ENCODE data around the gene VPS52. TPM values are rescaled to one million over a fixed set of nuclear protein-coding genes. Genes with fewer than 3 reads are reported as not detected.

VPS52 gene
- total RNA-seq, 2 donors from 2014 or later = 19.0 to 31.7 TPM

DNA sequence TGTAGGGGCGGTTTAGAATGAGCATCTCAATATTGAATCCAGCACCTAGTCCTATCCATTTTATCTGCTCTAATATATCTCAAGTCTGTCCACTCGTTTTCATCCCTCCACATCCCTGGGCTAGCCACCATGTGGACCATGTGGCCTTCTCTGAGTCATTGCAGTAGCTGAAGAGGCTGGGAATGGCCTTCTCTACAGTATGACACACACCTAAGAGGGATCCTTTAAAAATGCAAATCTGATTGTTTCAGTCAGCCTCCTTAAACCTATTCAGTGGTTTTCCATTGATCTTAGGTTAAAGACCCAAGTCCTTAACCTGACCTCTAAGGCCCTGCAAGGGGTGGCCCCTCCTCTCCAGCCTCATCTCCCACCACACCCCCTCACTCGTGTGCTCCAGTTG lies 54.0 kb downstream of the VPS52 start:
- no peak overlapping the region for H3K4me3 ChIP-seq
- TF ChIP-seq, protein P1, sequence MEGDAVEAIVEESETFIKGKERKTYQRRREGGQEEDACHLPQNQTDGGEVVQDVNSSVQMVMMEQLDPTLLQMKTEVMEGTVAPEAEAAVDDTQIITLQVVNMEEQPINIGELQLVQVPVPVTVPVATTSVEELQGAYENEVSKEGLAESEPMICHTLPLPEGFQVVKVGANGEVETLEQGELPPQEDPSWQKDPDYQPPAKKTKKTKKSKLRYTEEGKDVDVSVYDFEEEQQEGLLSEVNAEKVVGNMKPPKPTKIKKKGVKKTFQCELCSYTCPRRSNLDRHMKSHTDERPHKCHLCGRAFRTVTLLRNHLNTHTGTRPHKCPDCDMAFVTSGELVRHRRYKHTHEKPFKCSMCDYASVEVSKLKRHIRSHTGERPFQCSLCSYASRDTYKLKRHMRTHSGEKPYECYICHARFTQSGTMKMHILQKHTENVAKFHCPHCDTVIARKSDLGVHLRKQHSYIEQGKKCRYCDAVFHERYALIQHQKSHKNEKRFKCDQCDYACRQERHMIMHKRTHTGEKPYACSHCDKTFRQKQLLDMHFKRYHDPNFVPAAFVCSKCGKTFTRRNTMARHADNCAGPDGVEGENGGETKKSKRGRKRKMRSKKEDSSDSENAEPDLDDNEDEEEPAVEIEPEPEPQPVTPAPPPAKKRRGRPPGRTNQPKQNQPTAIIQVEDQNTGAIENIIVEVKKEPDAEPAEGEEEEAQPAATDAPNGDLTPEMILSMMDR (IDR thresholded peaks at IDR 0.05) = no peak
- no peaks in the 10 kb centered on the region for H3K36me3 ChIP-seq
- H3K27ac ChIP-seq = no peak overlapping the region
- H3K9me3 ChIP-seq = no peaks in the 10 kb centered on the region
- H3K4me1 ChIP-seq = peaks cover 0 to 14% of the 10 kb centered on the region in 2 donors
- no peaks in the 10 kb centered on the region for H3K27me3 ChIP-seq
- no peak for DNase-seq (ENCODE audit: low spot score)

DNA sequence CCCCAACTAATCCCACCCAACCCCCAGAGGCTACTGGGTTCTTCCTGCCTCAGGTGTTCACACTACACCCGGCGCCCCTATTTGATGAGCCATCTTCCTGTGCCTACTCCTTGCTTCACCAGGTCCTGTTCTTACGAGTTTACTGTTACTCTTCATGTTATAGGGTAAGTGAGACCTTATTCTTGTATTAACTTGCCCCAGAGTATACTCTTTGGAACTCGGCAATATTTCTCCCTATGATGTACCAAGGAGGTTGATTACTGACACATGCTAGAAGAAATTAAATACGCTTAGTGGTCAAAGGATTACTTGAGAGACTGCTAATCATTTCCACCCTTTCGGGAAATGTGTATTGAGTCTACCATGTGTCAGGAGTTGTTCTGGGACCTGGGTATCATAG lies 54.4 kb downstream of the VPS52 start:
- H3K4me1 ChIP-seq = peaks cover 0 to 18% of the 10 kb centered on the region in 2 donors
- DNase-seq (ENCODE audit: low spot score) = no peak
- TF ChIP-seq, protein P1 (IDR thresholded peaks at IDR 0.05) = no peak
- no peak overlapping the region for H3K27ac ChIP-seq
- no peak overlapping the region for H3K4me3 ChIP-seq
- H3K9me3 ChIP-seq = no peaks in the 10 kb centered on the region
- no peaks in the 10 kb centered on the region for H3K36me3 ChIP-seq
- no peaks in the 10 kb centered on the region for H3K27me3 ChIP-seq

DNA sequence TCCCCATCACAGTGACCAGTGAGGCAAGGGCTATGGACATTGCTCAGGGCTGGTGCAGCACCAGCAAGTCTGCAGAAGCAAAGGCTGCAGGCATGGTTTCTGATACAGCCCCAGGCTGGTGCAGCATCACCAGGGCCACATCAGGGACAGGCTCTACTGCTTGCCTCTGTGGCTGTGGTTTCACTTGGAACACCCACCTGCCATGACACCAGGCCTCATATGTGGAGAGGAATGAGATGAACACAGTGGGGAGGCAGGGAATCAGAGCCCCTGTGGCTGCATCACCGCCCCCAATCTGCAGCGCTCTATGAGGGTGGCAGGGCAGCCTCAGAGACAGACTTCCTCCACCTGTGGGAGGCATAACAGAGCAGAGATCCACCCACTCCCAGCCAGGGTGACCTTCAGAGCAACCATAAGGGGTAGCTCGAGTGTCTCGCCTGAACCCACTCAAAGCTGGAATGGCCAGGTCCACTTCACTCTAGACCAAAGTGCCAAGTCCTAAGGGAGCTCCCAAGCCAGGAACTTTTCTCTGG lies 55.5 kb downstream of the VPS52 start:
- TF ChIP-seq, protein P1 (IDR thresholded peaks at IDR 0.05) = no peak

DNA sequence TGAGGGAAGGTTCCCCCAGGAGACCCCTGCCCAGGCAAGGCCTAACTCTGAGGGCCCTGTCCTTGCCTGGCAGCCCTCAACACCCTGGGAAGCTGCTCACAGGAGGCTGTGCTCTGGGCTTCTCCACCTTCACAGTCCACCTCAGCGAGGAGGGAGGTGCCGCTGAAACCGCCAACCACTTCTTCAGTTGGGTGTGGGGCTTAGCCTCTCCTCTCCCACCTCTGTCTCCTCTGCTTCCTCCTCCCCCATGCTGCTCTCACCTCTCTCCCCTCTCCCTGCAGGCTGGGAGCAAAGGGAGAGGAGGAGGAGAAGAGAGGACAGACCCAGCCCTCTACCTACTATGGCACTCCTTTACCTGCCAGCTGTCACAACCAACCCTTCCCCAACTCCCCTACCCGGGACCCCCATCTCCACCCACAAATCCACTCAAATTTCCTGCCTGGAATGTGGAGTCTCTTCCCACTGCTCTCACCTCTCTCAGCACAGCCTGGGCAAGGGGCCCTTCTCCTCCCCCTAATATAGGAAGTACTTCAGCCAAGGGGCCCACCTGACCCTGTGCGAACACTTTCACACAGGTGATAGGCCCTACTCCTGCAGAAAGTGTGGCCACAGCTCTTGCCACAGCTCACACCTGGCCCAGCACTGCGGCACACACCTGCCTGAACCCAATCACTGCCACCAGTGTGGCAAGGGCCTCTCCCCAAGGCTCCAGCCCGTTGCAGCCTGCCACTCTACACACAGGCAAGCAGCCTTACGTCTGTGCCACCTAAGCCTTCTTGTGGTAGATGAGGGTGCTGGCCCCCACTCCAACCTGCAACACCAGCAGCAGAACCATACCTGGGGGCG lies 56.2 kb downstream of the VPS52 start:
- peaks cover 4% of the 10 kb centered on the region for H3K36me3 ChIP-seq
- no peak for DNase-seq (ENCODE audit: low spot score)
- no peaks in the 10 kb centered on the region for H3K9me3 ChIP-seq
- H3K27ac ChIP-seq = no peak overlapping the region
- no peak overlapping the region for H3K4me3 ChIP-seq
- peaks cover 0 to 19% of the 10 kb centered on the region in 2 donors for H3K4me1 ChIP-seq
- TF ChIP-seq, protein P1 (IDR thresholded peaks at IDR 0.05) = no peak
- no peaks in the 10 kb centered on the region for H3K27me3 ChIP-seq

More for the DNA sequence above, 55.5 kb downstream of the VPS52 start:
- Histone ChIP-seq H3K4me1 (peaks cover 0 to 19% of the 10 kb centered on the region in 2 donors), H3K9me3 (no peaks in the 10 kb centered on the region), H3K27ac (no peak overlapping the region), H3K27me3 (no peaks in the 10 kb centered on the region), H3K36me3 (no peaks in the 10 kb centered on the region), H3K4me3 (no peak overlapping the region)
- no peak for DNase-seq (ENCODE audit: low spot score)

DNA sequence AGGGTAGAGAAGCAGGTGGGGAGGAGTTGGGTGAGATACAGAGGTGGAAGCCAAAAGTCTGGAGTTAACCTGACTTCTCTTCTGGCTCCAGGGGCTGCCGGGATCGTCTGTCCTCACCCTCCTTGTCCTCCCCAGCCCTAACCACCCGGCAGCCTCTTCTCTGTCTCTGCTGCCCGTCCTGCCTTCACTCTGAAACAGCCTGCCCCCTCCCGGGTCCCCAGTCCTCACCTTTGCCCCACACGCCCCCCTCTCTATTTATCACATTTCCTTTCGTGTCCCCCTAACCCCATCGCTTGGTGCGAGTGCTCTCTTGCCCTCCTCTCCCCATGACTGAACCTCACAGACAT lies 57.7 kb downstream of the VPS52 start:
- peaks cover 14% of the 10 kb centered on the region for H3K36me3 ChIP-seq
- peaks cover 0 to 22% of the 10 kb centered on the region in 2 donors for H3K4me1 ChIP-seq
- H3K9me3 ChIP-seq = no peaks in the 10 kb centered on the region
- H3K27ac ChIP-seq = no peak overlapping the region
- peak overlapping the region in 1 of 2 donors; percentile 61 for H3K4me3 ChIP-seq
- TF ChIP-seq, protein P1 (IDR thresholded peaks at IDR 0.05) = no peak
- no peak for DNase-seq (ENCODE audit: low spot score)
- H3K27me3 ChIP-seq = no peaks in the 10 kb centered on the region
